ENCODE results near the gene ARL4D. TPM values are rescaled to one million over a fixed set of nuclear protein-coding genes. Genes with fewer than 3 reads are reported as not detected.

ARL4D gene
- total RNA-seq, 1 donor from 2014 or later = 1.5 TPM

DNA sequence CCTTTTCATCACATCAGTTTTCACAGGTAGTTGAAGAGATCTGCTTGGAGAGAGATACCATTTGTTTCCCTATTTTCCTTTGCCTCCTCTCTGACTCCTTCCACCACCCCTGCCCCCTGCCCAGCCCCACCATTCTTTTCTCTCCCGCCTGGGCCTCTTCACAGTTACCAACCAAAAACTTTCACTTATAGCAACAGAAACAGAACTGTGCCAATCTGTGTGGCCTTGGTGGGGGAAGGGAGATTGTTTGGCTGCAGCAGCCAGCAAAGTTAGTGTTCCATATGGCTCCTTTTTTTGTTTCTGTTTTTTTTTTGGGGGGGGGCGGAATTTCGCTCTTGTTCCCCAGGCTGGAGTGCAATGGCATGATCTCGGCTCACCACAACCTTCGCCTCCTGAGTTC lies 17.2 kb upstream of the ARL4D start:
- TF ChIP-seq, protein P1, sequence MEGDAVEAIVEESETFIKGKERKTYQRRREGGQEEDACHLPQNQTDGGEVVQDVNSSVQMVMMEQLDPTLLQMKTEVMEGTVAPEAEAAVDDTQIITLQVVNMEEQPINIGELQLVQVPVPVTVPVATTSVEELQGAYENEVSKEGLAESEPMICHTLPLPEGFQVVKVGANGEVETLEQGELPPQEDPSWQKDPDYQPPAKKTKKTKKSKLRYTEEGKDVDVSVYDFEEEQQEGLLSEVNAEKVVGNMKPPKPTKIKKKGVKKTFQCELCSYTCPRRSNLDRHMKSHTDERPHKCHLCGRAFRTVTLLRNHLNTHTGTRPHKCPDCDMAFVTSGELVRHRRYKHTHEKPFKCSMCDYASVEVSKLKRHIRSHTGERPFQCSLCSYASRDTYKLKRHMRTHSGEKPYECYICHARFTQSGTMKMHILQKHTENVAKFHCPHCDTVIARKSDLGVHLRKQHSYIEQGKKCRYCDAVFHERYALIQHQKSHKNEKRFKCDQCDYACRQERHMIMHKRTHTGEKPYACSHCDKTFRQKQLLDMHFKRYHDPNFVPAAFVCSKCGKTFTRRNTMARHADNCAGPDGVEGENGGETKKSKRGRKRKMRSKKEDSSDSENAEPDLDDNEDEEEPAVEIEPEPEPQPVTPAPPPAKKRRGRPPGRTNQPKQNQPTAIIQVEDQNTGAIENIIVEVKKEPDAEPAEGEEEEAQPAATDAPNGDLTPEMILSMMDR (IDR thresholded peaks at IDR 0.05; ENCODE audit: insufficient read depth, low read length, poor library complexity, severe bottlenecking) = no peak
- no peaks in the 10 kb centered on the region for H3K27me3 ChIP-seq (ENCODE audit: control insufficient read depth, insufficient read depth, low read length)
- no peaks in the 10 kb centered on the region for H3K36me3 ChIP-seq (ENCODE audit: control insufficient read depth, insufficient read depth, low read length)
- DNase-seq (ENCODE audit: low read depth) = no peak
- no peak overlapping the region for H3K4me3 ChIP-seq (ENCODE audit: low read depth, low read length)

DNA sequence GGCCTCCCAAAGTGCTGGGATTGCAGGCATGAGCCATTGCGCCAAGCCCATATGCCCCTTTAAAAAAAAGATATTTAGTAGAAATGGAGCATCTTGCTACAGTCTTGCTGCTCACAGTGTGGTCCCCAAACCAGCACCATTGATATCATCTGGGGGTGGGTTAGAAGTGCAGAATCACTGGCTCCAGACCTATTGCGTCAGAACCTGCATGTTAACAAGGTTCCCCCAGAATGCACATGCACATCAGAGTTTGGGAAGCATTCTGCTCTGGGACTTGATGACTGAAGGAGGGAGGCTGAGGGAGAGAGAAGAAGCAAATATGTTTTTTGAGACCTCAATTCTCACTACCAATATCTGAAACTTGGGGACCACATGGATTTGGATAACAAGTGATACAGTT lies 16.0 kb upstream of the ARL4D start:
- TF ChIP-seq, protein P1 (IDR thresholded peaks at IDR 0.05; ENCODE audit: insufficient read depth, low read length, poor library complexity, severe bottlenecking) = no peak
- H3K4me3 ChIP-seq (ENCODE audit: low read depth, low read length) = no peak overlapping the region
- no peaks in the 10 kb centered on the region for H3K36me3 ChIP-seq (ENCODE audit: control insufficient read depth, insufficient read depth, low read length)
- no peaks in the 10 kb centered on the region for H3K27me3 ChIP-seq (ENCODE audit: control insufficient read depth, insufficient read depth, low read length)
- DNase-seq (ENCODE audit: low read depth) = no peak

DNA sequence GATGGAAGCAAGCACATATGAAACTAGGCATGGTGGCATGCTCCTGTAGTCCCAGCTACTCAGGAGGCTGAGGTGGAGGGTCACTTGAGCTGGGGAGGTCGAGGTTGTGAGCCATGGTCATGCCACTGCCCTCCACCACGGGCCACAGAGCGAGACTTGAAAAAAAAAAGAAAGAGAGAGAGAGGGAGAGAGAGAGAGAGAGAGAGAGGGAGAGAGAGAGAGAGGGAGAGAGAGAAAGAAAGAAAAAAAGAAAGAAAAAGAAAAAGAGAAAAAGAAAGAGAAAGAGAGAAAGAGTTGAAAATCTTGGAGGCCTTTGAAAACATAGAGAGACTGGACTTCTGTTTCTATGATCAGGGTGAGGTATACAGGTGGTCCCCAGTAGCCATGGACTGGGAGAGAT lies 15.4 kb upstream of the ARL4D start:
- Histone ChIP-seq H3K27me3 (ENCODE audit: control insufficient read depth, insufficient read depth, low read length) (no peaks in the 10 kb centered on the region), H3K4me3 (ENCODE audit: low read depth, low read length) (no peak overlapping the region), H3K36me3 (ENCODE audit: control insufficient read depth, insufficient read depth, low read length) (no peaks in the 10 kb centered on the region)
- TF ChIP-seq, protein P1 (IDR thresholded peaks at IDR 0.05; ENCODE audit: insufficient read depth, low read length, poor library complexity, severe bottlenecking) = no peak
- no peak for DNase-seq (ENCODE audit: low read depth)

DNA sequence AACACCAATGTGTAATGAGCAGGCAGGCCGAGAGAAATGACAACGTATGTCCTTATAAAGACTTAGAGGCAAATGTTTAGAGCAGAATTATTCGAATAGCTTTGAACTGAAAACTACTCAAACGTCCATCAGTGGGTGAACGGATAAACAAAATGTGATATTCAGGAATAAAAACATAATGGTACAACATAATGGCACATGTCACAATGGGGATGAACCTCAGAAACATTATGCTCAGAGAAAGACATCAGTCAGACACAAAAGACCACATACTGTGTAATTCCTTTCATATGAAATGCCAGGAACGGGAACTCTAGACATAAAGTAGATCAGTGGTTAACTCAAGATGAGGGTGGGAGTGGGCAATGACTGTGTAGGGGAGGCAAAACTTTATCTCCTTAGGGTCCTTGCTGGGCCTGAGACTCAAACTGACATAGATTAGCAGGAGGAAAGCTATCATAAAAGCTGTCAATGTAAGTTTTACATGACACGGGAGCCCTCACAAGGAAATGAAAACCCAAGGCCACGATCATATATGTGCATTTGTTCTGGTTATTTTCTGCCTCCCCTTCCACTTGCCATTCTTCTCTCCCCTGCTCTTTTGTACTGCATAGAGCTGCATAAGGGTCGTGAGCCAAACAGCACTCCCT lies 14.8 kb upstream of the ARL4D start:
- DNase-seq (ENCODE audit: low read depth) = no peak
- TF ChIP-seq, protein P1 (IDR thresholded peaks at IDR 0.05; ENCODE audit: insufficient read depth, low read length, poor library complexity, severe bottlenecking) = no peak
- Histone ChIP-seq H3K27me3 (ENCODE audit: control insufficient read depth, insufficient read depth, low read length) (no peaks in the 10 kb centered on the region), H3K4me3 (ENCODE audit: low read depth, low read length) (no peak overlapping the region), H3K36me3 (ENCODE audit: control insufficient read depth, insufficient read depth, low read length) (no peaks in the 10 kb centered on the region)

DNA sequence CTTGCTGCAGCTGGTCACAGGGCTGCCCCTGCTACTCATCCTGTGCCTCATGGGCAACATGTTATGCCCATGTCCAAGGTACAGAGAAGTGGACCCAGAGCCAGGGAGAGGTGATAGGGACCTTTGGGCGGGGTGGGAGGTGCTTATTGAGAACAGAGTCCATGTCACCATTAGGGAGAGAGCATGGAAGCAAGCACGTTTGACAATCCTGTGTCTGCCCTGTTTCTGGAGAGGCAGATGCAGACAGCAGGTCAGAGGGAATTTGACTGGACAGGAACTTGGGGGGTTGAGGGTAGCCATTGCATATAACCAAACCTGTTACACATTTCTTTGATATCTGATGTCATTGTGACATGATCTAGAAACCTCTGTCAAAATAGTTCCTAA lies 14.3 kb upstream of the ARL4D start:
- no peaks in the 10 kb centered on the region for H3K36me3 ChIP-seq (ENCODE audit: control insufficient read depth, insufficient read depth, low read length)
- TF ChIP-seq, protein P1 (IDR thresholded peaks at IDR 0.05; ENCODE audit: insufficient read depth, low read length, poor library complexity, severe bottlenecking) = no peak
- H3K4me3 ChIP-seq (ENCODE audit: low read depth, low read length) = no peak overlapping the region
- DNase-seq (ENCODE audit: low read depth) = no peak
- no peaks in the 10 kb centered on the region for H3K27me3 ChIP-seq (ENCODE audit: control insufficient read depth, insufficient read depth, low read length)
